Astrocyte (in vitro differentiated cells and primary cell): ENCODE measurements around the gene LSM10. TPM values are rescaled to one million over a fixed set of nuclear protein-coding genes. Genes with fewer than 3 reads are reported as not detected.
A peak's percentile ranks its signal among the peaks of the same experiment; 100 is the strongest.

Source experiments
- DNase-seq: peaks from one replicate; pipeline ENCODE4 v3.0.0-alpha.2; 2010; ENCODE audit warnings: low read depth
- FAIRE-seq: peaks from 2 replicates; lab custom pipeline; 2011; peaks lifted over from hg19 to GRCh38; lab: Jason Lieb, UNC
- H2AFZ ChIP-seq: 2 replicates; pipeline ENCODE4 v1.6.0; 2012; ENCODE audit warnings: low read depth, low read length, inconsistent platforms
- H3K27ac ChIP-seq: 2 replicates; pipeline ENCODE4 v1.5.1; 2011; ENCODE audit warnings: low read depth, low read length, inconsistent platforms
- H3K27me3 ChIP-seq: 2 replicates; pipeline ENCODE4 v1.6.0; 2011; ENCODE audit warnings: low read length, inconsistent platforms; ENCODE audit not compliant: insufficient read depth
- H3K36me3 ChIP-seq: 2 replicates; pipeline ENCODE4 v1.5.1; 2011; ENCODE audit warnings: low read length, inconsistent platforms; ENCODE audit not compliant: insufficient read depth
- H3K4me1 ChIP-seq: 2 replicates; pipeline ENCODE4 v1.5.1; 2011; ENCODE audit warnings: low read length, inconsistent platforms; ENCODE audit not compliant: insufficient read depth
- H3K4me2 ChIP-seq: 2 replicates; pipeline ENCODE4 v1.6.0; 2012; ENCODE audit warnings: low read length, inconsistent platforms
- H3K4me3 ChIP-seq: 2 replicates; pipeline ENCODE4 v1.5.1; 2011; ENCODE audit warnings: low read depth, mild to moderate bottlenecking, low read length, inconsistent platforms; ENCODE audit not compliant: insufficient read depth
- H3K79me2 ChIP-seq: 2 replicates; pipeline ENCODE4 v1.6.0; 2012; ENCODE audit warnings: mild to moderate bottlenecking, low read length, inconsistent platforms; ENCODE audit not compliant: insufficient read depth
- H3K9ac ChIP-seq: 2 replicates; pipeline ENCODE4 v1.6.0; 2012; ENCODE audit warnings: mild to moderate bottlenecking, low read length, inconsistent platforms
- H3K9me3 ChIP-seq: 2 replicates; pipeline ENCODE4 v1.5.1; 2012; ENCODE audit warnings: low read depth, mild to moderate bottlenecking, low read length, inconsistent platforms; ENCODE audit not compliant: insufficient read depth
- H4K20me1 ChIP-seq: 2 replicates; pipeline ENCODE4 v1.6.0; 2012; ENCODE audit warnings: low read length, inconsistent platforms; ENCODE audit not compliant: insufficient read depth
- H3K27ac Mint-ChIP-seq: one replicate; pipeline ENCODE4 v1.8.0; 2021; ENCODE audit warnings: mild to moderate bottlenecking, mixed read lengths; ENCODE audit not compliant: unreplicated experiment
- H3K27me3 Mint-ChIP-seq: one replicate; pipeline ENCODE4 v1.8.0; 2021; ENCODE audit warnings: low read depth, mixed read lengths; ENCODE audit not compliant: unreplicated experiment
- H3K36me3 Mint-ChIP-seq: one replicate; pipeline ENCODE4 v1.8.0; 2021; ENCODE audit warnings: low read depth, mixed read lengths; ENCODE audit not compliant: unreplicated experiment
- H3K4me1 Mint-ChIP-seq: one replicate; pipeline ENCODE4 v1.8.0; 2021; ENCODE audit warnings: low read depth, mixed read lengths; ENCODE audit not compliant: unreplicated experiment
- H3K4me3 Mint-ChIP-seq: one replicate; pipeline ENCODE4 v1.8.0; 2021; ENCODE audit warnings: mild to moderate bottlenecking, moderate library complexity, mixed read lengths; ENCODE audit not compliant: unreplicated experiment
- H3K9me3 Mint-ChIP-seq: one replicate; pipeline ENCODE4 v1.8.0; 2021; ENCODE audit warnings: mild to moderate bottlenecking, mixed read lengths; ENCODE audit not compliant: unreplicated experiment
- EZH2 ChIP-seq: IDR thresholded peaks from 2 replicates; pipeline ENCODE4 v1.6.1; 2012; ENCODE audit warnings: mild to moderate bottlenecking, low read length, inconsistent platforms; ENCODE audit not compliant: insufficient read depth
- total RNA-seq: library from RNA; stranded (reverse); gene quantifications from 2 replicates; pipeline ENCODE4 v1.2.1, GENCODE V29; 2021
- TF ChIP-seq, protein P1 (sequence below): IDR thresholded peaks from 2 replicates; pipeline ENCODE4 v1.5.1; 2011; ENCODE audit warnings: low read depth, mild to moderate bottlenecking, inconsistent platforms, low read length, moderate library complexity; ENCODE audit not compliant: insufficient read depth

LSM10 gene
- total RNA-seq, 1 donor from 2014 or later, result 48.9 TPM

DNA sequence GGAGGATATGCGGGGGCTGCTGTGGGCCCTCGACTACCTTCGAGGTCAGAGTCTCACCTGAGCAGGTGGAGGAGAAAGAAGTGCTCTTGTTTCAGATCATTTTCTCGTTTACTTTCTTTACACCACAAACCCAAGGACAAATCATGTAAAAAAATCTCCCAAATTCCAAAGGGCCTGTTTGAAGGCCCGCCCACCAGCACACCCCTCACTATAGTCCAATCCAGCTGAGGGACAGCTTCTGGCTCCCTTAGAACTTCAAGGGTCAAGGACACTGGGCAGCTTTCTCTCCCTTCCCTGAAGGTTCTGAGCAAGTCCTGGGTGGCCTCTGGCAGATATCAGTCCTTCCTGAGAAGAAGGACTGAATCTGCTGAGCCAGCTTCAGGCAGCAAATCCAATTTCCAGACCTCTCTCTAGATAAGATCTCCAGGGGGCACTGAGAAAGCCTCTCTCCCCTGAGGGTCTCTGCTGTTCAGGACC, 17.5 kb downstream of the LSM10 start:
- H3K27ac Mint-ChIP-seq, result peak overlapping the region; percentile 42
- H3K36me3 Mint-ChIP-seq, result peaks cover 11% of the 10 kb centered on the region
- Histone ChIP-seq H3K27ac (no peak overlapping the region), H3K9me3 (no peaks in the 10 kb centered on the region), H4K20me1 (peaks cover 84% of the 10 kb centered on the region), H3K79me2 (peaks cover 97% of the 10 kb centered on the region), H3K4me1 (peaks cover 12% of the 10 kb centered on the region), H3K27me3 (no peaks in the 10 kb centered on the region), H3K4me2 (no peak overlapping the region), H2AFZ (no peak overlapping the region), H3K4me3 (no peak overlapping the region), H3K9ac (no peak overlapping the region), H3K36me3 (no peaks in the 10 kb centered on the region)
- DNase-seq (no peak), FAIRE-seq (no peak)
- H3K27me3 Mint-ChIP-seq, result no peaks in the 10 kb centered on the region
- peaks cover 26% of the 10 kb centered on the region for H3K4me1 Mint-ChIP-seq
- no peak for TF ChIP-seq EZH2
- TF ChIP-seq, protein P1, sequence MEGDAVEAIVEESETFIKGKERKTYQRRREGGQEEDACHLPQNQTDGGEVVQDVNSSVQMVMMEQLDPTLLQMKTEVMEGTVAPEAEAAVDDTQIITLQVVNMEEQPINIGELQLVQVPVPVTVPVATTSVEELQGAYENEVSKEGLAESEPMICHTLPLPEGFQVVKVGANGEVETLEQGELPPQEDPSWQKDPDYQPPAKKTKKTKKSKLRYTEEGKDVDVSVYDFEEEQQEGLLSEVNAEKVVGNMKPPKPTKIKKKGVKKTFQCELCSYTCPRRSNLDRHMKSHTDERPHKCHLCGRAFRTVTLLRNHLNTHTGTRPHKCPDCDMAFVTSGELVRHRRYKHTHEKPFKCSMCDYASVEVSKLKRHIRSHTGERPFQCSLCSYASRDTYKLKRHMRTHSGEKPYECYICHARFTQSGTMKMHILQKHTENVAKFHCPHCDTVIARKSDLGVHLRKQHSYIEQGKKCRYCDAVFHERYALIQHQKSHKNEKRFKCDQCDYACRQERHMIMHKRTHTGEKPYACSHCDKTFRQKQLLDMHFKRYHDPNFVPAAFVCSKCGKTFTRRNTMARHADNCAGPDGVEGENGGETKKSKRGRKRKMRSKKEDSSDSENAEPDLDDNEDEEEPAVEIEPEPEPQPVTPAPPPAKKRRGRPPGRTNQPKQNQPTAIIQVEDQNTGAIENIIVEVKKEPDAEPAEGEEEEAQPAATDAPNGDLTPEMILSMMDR, result no peak
- H3K9me3 Mint-ChIP-seq, result no peaks in the 10 kb centered on the region
- H3K4me3 Mint-ChIP-seq, result peak overlapping the region; percentile 67

DNA sequence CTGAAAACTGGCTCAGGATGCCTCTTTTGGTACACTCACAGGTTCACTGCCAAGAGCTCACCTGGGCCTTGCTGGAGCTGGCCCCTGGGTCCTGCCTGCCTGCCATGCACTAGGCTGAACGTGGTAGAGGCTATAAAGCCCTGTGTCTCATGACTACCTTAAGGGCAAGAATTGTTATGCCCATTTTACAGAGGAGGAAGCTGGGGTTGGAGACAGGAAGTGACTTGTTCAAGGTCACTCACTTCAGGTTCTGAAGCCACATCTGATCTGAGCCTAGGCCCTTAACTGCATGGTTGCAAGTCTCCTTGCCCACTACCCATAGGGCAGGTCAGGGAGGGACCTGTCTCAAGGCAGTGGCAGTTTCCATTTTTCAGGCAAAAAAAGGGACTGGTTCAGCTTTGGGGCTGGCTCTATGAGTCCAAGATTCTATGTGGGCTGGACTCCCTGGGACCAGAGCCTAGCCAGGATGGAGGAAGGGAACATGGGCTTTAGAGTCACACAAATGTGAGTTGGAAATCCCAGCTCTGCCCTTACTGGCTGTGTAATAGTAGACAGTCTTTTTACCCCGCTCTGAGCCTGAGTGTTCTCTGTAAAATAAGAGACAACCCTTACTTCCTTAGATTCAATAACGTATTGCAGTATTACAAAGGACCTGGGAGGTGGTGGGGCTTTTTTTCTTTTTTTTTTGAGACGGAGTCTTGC, 19.8 kb downstream of the LSM10 start:
- no peaks in the 10 kb centered on the region for H3K9me3 Mint-ChIP-seq
- H3K27ac Mint-ChIP-seq, result no peak overlapping the region

More for the DNA sequence above, 19.8 kb downstream of the LSM10 start:
- DNase-seq, result no peak
- H3K36me3 Mint-ChIP-seq, result peaks cover 11% of the 10 kb centered on the region
- Histone ChIP-seq H3K9ac (no peak overlapping the region), H3K4me2 (no peak overlapping the region), H3K4me3 (no peak overlapping the region), H3K79me2 (peaks cover 77% of the 10 kb centered on the region), H3K4me1 (peaks cover 26% of the 10 kb centered on the region), H3K36me3 (no peaks in the 10 kb centered on the region), H3K27me3 (no peaks in the 10 kb centered on the region), H4K20me1 (peaks cover 67% of the 10 kb centered on the region), H3K9me3 (no peaks in the 10 kb centered on the region), H3K27ac (no peak overlapping the region), H2AFZ (no peak overlapping the region)
- H3K4me1 Mint-ChIP-seq, result peaks cover 35% of the 10 kb centered on the region
- FAIRE-seq, result no peak
- no peaks in the 10 kb centered on the region for H3K27me3 Mint-ChIP-seq
- H3K4me3 Mint-ChIP-seq, result no peak overlapping the region
- no peak for TF ChIP-seq EZH2
- TF ChIP-seq, protein P1, result no peak
